LNCAP (cell line): ENCODE results near the gene RBM20.

Experiments
- TF ChIP-seq, protein P1 (sequence below): fragments of 450-650 bp; IDR thresholded peaks from 2 replicates; pipeline ENCODE4 v1.5.1; 2017; ENCODE audit warnings: mild to moderate bottlenecking

The RBM20 gene

GRCh38 chr10:110725801-110726630 lies 81.9 kb downstream of the RBM20 start:
- TF ChIP-seq, protein P1, sequence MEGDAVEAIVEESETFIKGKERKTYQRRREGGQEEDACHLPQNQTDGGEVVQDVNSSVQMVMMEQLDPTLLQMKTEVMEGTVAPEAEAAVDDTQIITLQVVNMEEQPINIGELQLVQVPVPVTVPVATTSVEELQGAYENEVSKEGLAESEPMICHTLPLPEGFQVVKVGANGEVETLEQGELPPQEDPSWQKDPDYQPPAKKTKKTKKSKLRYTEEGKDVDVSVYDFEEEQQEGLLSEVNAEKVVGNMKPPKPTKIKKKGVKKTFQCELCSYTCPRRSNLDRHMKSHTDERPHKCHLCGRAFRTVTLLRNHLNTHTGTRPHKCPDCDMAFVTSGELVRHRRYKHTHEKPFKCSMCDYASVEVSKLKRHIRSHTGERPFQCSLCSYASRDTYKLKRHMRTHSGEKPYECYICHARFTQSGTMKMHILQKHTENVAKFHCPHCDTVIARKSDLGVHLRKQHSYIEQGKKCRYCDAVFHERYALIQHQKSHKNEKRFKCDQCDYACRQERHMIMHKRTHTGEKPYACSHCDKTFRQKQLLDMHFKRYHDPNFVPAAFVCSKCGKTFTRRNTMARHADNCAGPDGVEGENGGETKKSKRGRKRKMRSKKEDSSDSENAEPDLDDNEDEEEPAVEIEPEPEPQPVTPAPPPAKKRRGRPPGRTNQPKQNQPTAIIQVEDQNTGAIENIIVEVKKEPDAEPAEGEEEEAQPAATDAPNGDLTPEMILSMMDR, result no peak

GRCh38 chr10:110730345-110731050 lies 86.4 kb downstream of the RBM20 start:
- TF ChIP-seq, protein P1, result no peak

GRCh38 chr10:110733218-110733952 lies 89.2 kb downstream of the RBM20 start:
- TF ChIP-seq, protein P1, result no peak

GRCh38 chr10:110735620-110736027 lies 91.5 kb downstream of the RBM20 start:
- TF ChIP-seq, protein P1, result no peak

DNA sequence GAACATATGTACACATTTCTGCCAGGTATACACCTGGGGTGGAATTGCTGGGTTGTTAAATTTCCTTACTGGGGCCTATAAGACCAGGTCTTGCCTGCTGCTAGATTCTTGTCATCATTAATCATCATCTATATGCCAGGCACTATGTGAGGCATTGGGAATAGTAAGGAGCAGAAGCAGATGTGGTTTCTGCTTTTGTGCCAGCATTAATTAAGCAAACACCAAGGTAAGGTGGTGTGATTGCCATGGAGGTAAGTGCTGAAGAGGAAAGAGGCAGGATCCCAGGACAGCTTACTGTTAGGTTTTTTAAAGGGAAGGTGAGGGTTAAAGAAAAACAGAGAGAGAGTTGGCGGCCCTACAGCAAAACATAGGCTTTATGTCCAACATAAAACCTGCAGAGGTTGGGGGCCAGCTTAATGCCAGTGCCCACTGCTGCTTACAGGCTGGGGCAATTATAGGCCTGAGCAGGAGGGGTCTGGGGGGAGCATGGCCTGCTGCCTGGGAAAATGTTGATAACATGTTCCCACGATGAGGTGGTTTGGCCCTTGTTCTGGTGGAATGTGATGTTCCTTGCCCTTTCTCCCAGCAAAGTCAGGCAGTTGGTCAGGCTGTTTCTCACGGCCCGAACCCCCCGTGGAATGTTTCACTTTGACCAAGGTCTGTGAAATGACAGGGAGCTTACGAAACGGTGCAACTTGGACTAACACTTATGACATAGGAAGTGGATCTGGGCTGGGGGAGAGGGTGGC lies 93.9 kb downstream of the RBM20 start:
- TF ChIP-seq, protein P1, result no peak

GRCh38 chr10:110739811-110740271 lies 95.7 kb downstream of the RBM20 start:
- TF ChIP-seq, protein P1, result no peak

GRCh38 chr10:110742801-110743200 lies 98.7 kb downstream of the RBM20 start:
- TF ChIP-seq, protein P1, result no peak
